GM18517 (cell line): ENCODE measurements around the gene DPP10.
"Not testable (repeated sequence)": the region's sequence is repeated elsewhere in the genome, so short reads cannot be mapped to it uniquely, and the experiment has no call there.

Experiments
- ATAC-seq: cut with Tn5 transposase; IDR thresholded peaks from one replicate; pipeline ENCODE4 v1.9.1; 2021; ENCODE audit warnings: mild to moderate bottlenecking, moderate library complexity; ENCODE audit not compliant: unreplicated experiment

Gene DPP10

GRCh38 chr2:114442510-114442909, at the start of gene DPP10:
DPP10 (plus strand) TSS chr2:114442641.
- ATAC-seq = no peak

DNA sequence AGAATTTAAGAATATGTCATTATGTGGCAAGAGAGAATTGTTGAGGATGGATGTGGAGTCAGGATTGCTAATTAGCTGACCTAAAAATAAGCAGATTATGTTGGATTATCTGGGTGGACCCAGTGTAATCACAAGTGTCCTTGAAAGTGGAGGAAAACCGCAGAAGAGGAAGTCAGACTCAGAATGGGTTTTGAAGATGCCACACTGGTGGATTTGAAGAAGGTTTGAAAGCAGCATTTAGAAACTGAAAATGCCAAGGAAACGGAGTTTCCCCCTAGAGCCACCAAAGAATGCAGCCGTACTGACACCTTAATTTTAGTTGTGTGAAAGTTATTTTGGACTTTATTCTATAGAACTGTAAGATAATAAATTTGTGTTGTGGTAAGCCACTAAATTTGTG, 41.6 kb upstream of the DPP10 start:
- no peak for ATAC-seq

DNA sequence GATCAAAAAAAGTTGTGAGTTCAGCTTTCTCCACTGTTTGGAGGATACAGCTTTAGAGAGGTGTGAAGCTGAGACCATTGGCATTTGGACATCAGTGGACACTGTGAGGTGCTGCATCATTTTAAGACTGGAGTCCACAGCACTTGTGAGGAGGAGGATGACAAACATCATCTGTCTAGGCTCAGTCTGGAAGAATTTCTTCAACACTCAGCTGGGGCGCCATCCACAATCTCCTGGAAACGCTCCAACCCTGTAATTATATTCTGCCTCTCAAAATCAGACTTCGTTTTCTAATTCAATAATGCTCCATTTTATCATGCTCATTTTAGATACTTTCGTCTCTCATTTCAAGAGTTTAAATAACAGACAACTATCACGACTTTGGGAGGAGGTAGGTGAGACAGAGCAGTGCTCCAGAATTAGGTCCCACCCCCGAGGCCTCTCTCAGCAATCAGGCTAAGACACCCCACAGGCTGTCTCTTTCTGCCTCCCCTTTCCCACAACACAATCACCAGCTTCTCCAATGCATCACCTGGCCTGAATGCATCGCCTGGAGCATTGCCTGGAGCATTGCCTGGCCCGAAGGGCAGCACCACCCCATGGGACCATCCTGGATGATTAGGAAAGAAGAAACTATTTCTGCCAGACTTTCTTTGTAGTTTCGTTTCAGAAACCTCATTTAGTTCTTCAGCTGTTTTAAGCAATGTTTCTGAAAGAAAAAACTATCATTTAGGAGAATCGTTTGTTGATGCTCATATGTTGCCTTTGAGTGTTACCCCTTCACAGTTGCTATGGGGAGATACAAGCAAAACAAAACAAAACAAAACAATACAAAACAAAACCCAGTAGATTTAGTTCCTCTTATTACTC, 37.0 kb upstream of the DPP10 start:
- no peak for ATAC-seq

DNA sequence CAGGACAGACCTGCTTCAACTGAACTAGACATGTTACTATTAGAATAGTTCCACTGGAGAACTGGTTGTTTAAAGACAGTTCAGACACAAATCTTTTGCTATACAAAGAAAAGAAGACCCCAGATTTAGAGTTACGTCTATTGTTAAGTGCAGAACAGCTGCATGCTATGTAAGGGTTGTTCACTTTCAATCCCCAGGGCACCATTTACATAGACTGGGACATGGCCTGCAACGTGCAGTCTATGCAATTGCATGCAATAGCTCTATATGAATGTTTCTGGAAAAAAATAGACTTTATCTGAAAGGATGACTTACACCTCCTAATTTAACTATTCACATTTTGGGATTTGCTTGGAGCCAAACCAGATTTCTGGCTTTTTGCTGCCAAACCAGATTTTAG, 36.1 kb upstream of the DPP10 start:
- ATAC-seq = no peak

- ATAC-seq = not testable (repeated sequence)
Observed at GRCh38 chr2:114407353-114407752, 35.1 kb upstream of the DPP10 start.

- no peak for ATAC-seq
Observed at GRCh38 chr2:114421781-114422180, 20.7 kb upstream of the DPP10 start.

GRCh38 chr2:114424699-114425098, 17.7 kb upstream of the DPP10 start:
- ATAC-seq = no peak

GRCh38 chr2:114426756-114427155, 15.7 kb upstream of the DPP10 start:
- ATAC-seq = no peak

- no peak for ATAC-seq
Observed at GRCh38 chr2:114436329-114436728, 6.1 kb upstream of the DPP10 start.

DNA sequence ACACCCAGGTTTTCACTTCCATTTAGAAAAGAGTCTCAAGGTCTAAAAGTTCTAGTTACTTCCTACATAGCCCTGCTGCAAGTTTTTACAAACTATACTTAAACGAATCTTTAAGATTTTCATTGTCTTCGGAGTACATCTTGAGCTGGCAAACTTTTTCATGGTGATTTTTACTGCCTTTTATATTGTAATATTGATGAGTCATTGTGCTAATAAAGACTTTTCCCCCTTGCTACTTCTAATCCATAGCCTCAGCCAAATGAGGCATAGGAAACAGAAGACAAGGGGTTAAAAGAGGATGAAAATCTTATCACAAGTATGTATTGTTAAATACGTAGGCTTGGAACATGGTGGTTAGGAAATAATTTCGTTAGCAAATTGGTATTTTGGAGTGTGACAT, 4.1 kb downstream of the DPP10 start:
- ATAC-seq = no peak

GRCh38 chr2:114450639-114451038, 8.2 kb downstream of the DPP10 start:
- no peak for ATAC-seq

- no peak for ATAC-seq
Observed at GRCh38 chr2:114456566-114456965, 14.1 kb downstream of the DPP10 start.

DNA sequence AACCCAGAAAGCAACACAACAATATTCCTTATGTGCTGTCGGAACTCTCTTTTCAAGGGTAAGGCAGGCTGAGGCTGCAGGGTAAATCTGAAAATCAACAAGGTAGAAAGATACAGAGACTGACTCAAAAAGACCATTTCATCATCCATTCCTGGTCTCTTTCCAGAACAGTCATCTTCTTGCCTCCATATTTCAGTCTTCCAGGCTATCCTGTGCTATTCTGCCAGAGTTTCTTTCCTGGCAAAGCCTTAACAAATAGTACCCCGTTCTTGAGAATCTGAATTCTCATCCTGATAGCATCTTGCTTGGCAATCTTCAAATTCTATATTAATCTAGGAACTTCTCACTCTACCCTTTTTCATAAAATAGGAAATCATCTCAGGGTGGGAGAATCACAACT, 15.5 kb downstream of the DPP10 start:
- ATAC-seq = no peak

GRCh38 chr2:114461116-114461515, 18.7 kb downstream of the DPP10 start:
- no peak for ATAC-seq

- ATAC-seq = no peak
Observed at GRCh38 chr2:114464961-114465706, 22.7 kb downstream of the DPP10 start.

- ATAC-seq = no peak
Observed at GRCh38 chr2:114468343-114468742, 25.9 kb downstream of the DPP10 start.

- ATAC-seq = no peak
Observed at GRCh38 chr2:114472246-114472645, 29.8 kb downstream of the DPP10 start.

DNA sequence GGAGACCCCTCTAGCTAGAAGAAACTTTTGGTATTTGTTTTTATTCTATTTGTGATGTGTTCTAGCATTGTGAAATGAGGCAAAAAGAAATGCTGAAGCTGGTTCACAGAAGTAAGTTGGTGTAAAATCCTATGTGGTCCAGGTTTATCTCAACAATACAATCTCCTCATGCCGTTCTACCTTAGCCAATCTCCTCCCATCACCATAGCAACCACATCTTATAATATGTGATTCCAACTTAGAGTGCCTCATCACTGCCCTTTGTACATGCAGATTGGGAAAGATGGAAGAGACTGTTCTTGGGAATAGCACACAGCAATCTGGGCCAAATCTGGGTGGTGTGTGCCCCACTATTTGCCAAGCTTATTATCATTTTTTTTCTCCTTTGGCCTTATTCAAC, 30.3 kb downstream of the DPP10 start:
- no peak for ATAC-seq

- no peak for ATAC-seq
Observed at GRCh38 chr2:114488841-114489530, 46.5 kb downstream of the DPP10 start.

- ATAC-seq = no peak
Observed at GRCh38 chr2:114495046-114495445, 52.6 kb downstream of the DPP10 start.

GRCh38 chr2:114496959-114497358, 54.5 kb downstream of the DPP10 start:
- ATAC-seq = no peak

DNA sequence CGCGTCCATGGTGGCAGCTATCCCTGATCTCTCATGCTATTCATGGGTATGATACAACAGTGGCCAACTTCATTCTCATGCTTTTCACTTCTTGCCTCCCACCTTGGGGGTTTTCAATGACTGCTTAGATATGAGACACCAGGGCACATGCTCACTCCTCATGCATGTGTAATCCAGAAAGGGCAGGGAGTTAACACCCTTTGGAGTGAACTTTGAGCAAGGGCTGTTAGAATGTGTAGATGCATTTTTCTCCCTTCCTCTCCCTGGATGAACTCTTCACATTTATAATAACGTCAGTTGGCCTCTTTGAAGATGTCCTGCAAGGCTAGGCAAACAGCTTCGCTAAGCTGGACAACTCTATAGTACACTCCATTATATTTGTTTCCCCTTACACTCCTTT, 56.7 kb downstream of the DPP10 start:
- ATAC-seq = no peak
